Measurements from ENCODE around the gene TCF7L2.
A peak's percentile ranks its signal among the peaks of the same experiment; 100 is the strongest.
"Not testable (repeated sequence)": the region's sequence is repeated elsewhere in the genome, so short reads cannot be mapped to it uniquely, and the experiment has no call there.

TCF7L2 gene

GRCh38 chr10:113047963-113048781 is 98.1 kb downstream of the TCF7L2 start:
- DNase-seq: no peak

GRCh38 chr10:113049881-113050280 is 99.8 kb downstream of the TCF7L2 start:
- DNase-seq: no peak

GRCh38 chr10:113052076-113052830 is 102.2 kb downstream of the TCF7L2 start:
- peak; percentile 54 for DNase-seq

GRCh38 chr10:113053091-113053490 is 103.0 kb downstream of the TCF7L2 start:
- no peak for DNase-seq

- DNase-seq: peak; percentile 69
Observed at GRCh38 chr10:113053881-113054280, 103.8 kb downstream of the TCF7L2 start.

- DNase-seq: no peak
Observed at GRCh38 chr10:113055458-113055857, 105.4 kb downstream of the TCF7L2 start.

GRCh38 chr10:113056030-113056429 is 106.0 kb downstream of the TCF7L2 start:
- DNase-seq: no peak

- peak; percentile 96 for DNase-seq
Observed at GRCh38 chr10:113056441-113057021, 106.5 kb downstream of the TCF7L2 start.

- DNase-seq: no peak
Observed at GRCh38 chr10:113057948-113058522, 108.0 kb downstream of the TCF7L2 start.

GRCh38 chr10:113058523-113059370 is 108.7 kb downstream of the TCF7L2 start:
- DNase-seq: peak; percentile 81

GRCh38 chr10:113059371-113059780 is 109.3 kb downstream of the TCF7L2 start:
- DNase-seq: peak; percentile 87

- DNase-seq: no peak
Observed at GRCh38 chr10:113060201-113061053, 110.4 kb downstream of the TCF7L2 start.

GRCh38 chr10:113061054-113061430 is 111.0 kb downstream of the TCF7L2 start:
- DNase-seq: no peak

GRCh38 chr10:113061557-113061956 is 111.5 kb downstream of the TCF7L2 start:
- DNase-seq: no peak

- DNase-seq: peak; percentile 64
Observed at GRCh38 chr10:113063043-113063967, 113.3 kb downstream of the TCF7L2 start.

GRCh38 chr10:113064039-113064438 is 114.0 kb downstream of the TCF7L2 start:
- DNase-seq: no peak

GRCh38 chr10:113066120-113066519 is 116.1 kb downstream of the TCF7L2 start:
- DNase-seq: not testable (repeated sequence)

GRCh38 chr10:113066561-113067312 is 116.7 kb downstream of the TCF7L2 start:
- no peak for DNase-seq

- no peak for DNase-seq
Observed at GRCh38 chr10:113067501-113067900, 117.5 kb downstream of the TCF7L2 start.

Data from fibroblast of skin of right biceps (primary cell).